ENCODE results near the gene GLMP. TPM values are rescaled to one million over a fixed set of nuclear protein-coding genes. Genes with fewer than 3 reads are reported as not detected.

GLMP gene
- total RNA-seq, 4 donors from 2014 or later, result 21.9 to 49.1 (median 34.5) TPM

- intact Hi-C loops (cut with DNase I; ENCODE audit: low total_unique reads), result no loop called here
- TF ChIP-seq CTCF (IDR thresholded peaks at IDR 0.05) (no peak), POLR2A (IDR thresholded peaks at IDR 0.05) (no peak)
- H3K4me3 ChIP-seq (ENCODE audit: low read depth, poor library complexity, severe bottlenecking), result no peak overlapping the region
- 61 to 65% methylated on average over 10 of the region's 10 CpGs for WGBS, 2 donors
- DNase-seq (ENCODE audit: low spot score in 2 of 2), result no peak
These were observed 49.2 kb downstream of the GLMP start for GRCh38 chr1:156246241-156246780.

DNA sequence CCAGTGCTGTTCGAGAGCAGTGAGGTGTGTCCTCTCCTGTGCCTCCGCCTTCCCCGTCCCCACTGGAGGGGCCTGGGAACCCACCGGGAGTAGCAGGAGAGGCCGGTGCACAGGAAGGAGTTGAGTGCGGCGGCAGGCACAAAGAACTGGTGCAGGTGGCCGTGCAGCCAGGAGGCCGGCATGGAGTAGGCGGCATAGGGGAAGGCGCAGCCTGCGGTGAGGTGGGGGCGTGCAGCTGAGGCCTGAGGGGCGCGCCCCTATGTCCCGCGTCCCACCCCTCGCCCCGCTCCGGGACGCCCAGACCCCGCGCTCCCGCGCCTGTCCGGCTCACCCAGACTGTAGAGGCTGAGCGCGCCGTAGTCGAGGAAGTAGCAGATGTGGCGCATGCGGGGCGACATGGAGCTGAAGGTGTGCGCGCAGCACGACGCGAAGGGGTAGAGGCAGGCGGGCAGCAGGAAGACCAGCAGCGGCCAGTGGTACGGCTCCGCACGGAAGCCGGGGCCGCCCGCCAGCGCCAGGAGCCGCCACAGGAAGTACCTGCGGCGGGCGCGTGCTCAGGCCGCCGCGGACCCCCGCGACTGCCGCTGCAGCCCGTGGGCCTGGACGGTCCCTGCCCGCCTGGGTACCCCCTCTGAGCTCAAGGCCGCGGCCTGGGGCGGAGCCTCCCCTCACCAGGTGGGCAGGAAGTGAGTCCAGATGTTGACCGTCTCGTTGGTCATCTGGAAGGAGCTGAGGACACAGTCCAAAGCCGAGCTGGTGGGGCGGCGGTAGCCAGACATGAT is 49.8 kb downstream of the GLMP start:
- 13 to 24% methylated on average over 30 to 49 of the region's 69 CpGs for WGBS, 2 donors
- TF ChIP-seq CTCF (IDR thresholded peaks at IDR 0.05), result no peak
- TF ChIP-seq POLR2A (IDR thresholded peaks at IDR 0.05), result no peak
- intact Hi-C loops (cut with DNase I; ENCODE audit: low total_unique reads), result no loop called here
- no peak overlapping the region for H3K4me3 ChIP-seq (ENCODE audit: low read depth, poor library complexity, severe bottlenecking)
- no peak for DNase-seq (ENCODE audit: low spot score in 2 of 2)

- TF ChIP-seq POLR2A (IDR thresholded peaks at IDR 0.05) (no peak), CTCF (IDR thresholded peaks at IDR 0.05) (no peak)
- WGBS, 2 donors, result 70% methylated on average over 17 of the region's 17 CpGs
- no peak for DNase-seq (ENCODE audit: low spot score in 2 of 2)
- no peak overlapping the region for H3K4me3 ChIP-seq (ENCODE audit: low read depth, poor library complexity, severe bottlenecking)
- intact Hi-C loops (cut with DNase I; ENCODE audit: low total_unique reads), result no loop called here
These were observed 50.8 kb downstream of the GLMP start for GRCh38 chr1:156244712-156245111.

DNA sequence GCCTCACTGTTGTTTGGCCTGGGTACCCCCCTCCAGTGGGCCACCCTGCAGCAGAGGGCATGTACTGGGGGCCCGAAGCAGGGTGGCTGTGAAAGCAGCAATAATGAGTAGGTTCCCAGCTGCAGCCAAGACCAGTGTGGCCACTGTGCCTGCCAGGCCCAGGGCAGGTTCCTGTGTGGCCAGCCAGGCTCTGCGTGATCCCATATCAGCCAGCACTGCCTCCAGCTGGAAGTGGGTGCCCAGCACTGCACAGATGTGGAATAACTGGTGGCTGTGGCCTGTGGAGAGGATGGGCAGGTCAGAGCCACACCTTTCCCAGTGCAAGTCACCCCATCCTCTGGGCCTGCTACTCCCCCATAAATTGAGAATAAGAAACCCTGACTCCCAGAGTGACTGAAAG is 51.4 kb downstream of the GLMP start:
- DNase-seq (ENCODE audit: low spot score in 2 of 2), result no peak
- 60 to 86% methylated on average over 1 of the region's 2 CpGs for WGBS, 2 donors
- H3K4me3 ChIP-seq (ENCODE audit: low read depth, poor library complexity, severe bottlenecking), result no peak overlapping the region
- intact Hi-C loops (cut with DNase I; ENCODE audit: low total_unique reads), result no loop called here
- TF ChIP-seq POLR2A (IDR thresholded peaks at IDR 0.05) (no peak), CTCF (IDR thresholded peaks at IDR 0.05) (no peak)

- DNase-seq (ENCODE audit: low spot score in 2 of 2), result no peak
- TF ChIP-seq POLR2A (IDR thresholded peaks at IDR 0.05) (no peak), CTCF (IDR thresholded peaks at IDR 0.05) (no peak)
- 63 to 65% methylated on average over 9 to 10 of the region's 10 CpGs for WGBS, 2 donors
- H3K4me3 ChIP-seq (ENCODE audit: low read depth, poor library complexity, severe bottlenecking), result no peak overlapping the region
- intact Hi-C loops (cut with DNase I; ENCODE audit: low total_unique reads), result no loop called here
These were observed 52.7 kb downstream of the GLMP start for GRCh38 chr1:156242738-156243137.

Other genes starting within 250 kb of the GLMP start
- 10 to 100 TPM; 19.8 to 31.0 (median 26.9) TPM for gene UBQLN4, start 241.9 kb downstream of the GLMP start, total RNA-seq
- 10 to 100 TPM; 41.8 to 64.5 (median 47.4) TPM for gene LAMTOR2, start 240.9 kb downstream of the GLMP start, total RNA-seq
- gene RAB25, start 234.5 kb downstream of the GLMP start, total RNA-seq, result 100 to 1,000 TPM; 211 to 281 (median 251) TPM
- 1 to 10 TPM in 1 of 4 donors, under 1 TPM in 3; 0.21 to 1.1 (median 0.67) TPM for gene MEX3A, start 213.2 kb downstream of the GLMP start, total RNA-seq
- 100 to 1,000 TPM; 530 to 611 (median 555) TPM for gene LMNA, start 181.0 kb downstream of the GLMP start, total RNA-seq
- 10 to 100 TPM; 30.5 to 45.4 (median 41.4) TPM for gene SEMA4A, start 142.1 kb downstream of the GLMP start, total RNA-seq
- 10 to 100 TPM; 11.3 to 15.3 (median 13.3) TPM for gene SLC25A44, start 101.6 kb downstream of the GLMP start, total RNA-seq
- gene PMF1, start 82.7 kb downstream of the GLMP start, total RNA-seq, result 10 to 100 TPM; 62.9 to 83.6 (median 71.1) TPM
- 1 to 10 TPM in 1 of 4 donors, under 1 TPM in 2, not detected in 1; 0.36 to 3.4 (median 0.69) TPM for gene BGLAP, start 53.5 kb downstream of the GLMP start, total RNA-seq
- 1 to 10 TPM; 2.0 to 8.4 (median 4.6) TPM for gene PAQR6, start 47.6 kb downstream of the GLMP start, total RNA-seq
- gene SMG5, start 12.9 kb downstream of the GLMP start, total RNA-seq, result 10 to 100 TPM; 56.9 to 88.4 (median 61.0) TPM
- gene TMEM79, start 11.4 kb downstream of the GLMP start, total RNA-seq, result 100 to 1,000 TPM in 2 of 4 donors, 10 to 100 TPM in 2; 96.9 to 111 (median 101) TPM
- gene VHLL, start 3.6 kb upstream of the GLMP start, total RNA-seq, result not detected
- 100 to 1,000 TPM; 119 to 202 (median 150) TPM for gene CCT3, start 42.6 kb upstream of the GLMP start, total RNA-seq
- gene TSACC, start 42.8 kb upstream of the GLMP start, total RNA-seq, result 1 to 10 TPM in 1 of 4 donors, not detected in 3; 3.2 TPM
- gene RHBG, start 73.5 kb upstream of the GLMP start, total RNA-seq, result 10 to 100 TPM in 1 of 4 donors, 1 to 10 TPM in 3; 3.5 to 14.2 (median 9.3) TPM
- 10 to 100 TPM; 32.1 to 67.3 (median 55.6) TPM for gene MEF2D, start 205.1 kb upstream of the GLMP start, total RNA-seq